Effector memory CD8-positive, alpha-beta T cell (primary cell): ENCODE measurements around the gene CDC42EP1.
"Not testable (repeated sequence)": the region's sequence is repeated elsewhere in the genome, so short reads cannot be mapped to it uniquely, and the experiment has no call there.

Experiments
- ATAC-seq: fragments of 150-1000 bp; cut with Tn5 transposase; replicated peaks from 2 replicates; pipeline ENCODE4 v1.10.0; 2021; ENCODE audit warnings: mild to moderate bottlenecking, moderate library complexity
- DNase-seq, 3 experiments: peaks; one replicate each; pipeline ENCODE4 v3.0.0; 2021
- H3K27ac Mint-ChIP-seq, 2 donors: one replicate each; pipeline ENCODE4 v1.8.0; 2022; ENCODE audit warnings: mild to moderate bottlenecking in 2 of 2, mixed read lengths in 2 of 2, moderate library complexity in 2 of 2
- H3K27me3 Mint-ChIP-seq, 2 donors: one replicate each; pipeline ENCODE4 v1.8.0; 2022; ENCODE audit warnings: mixed read lengths in 2 of 2
- H3K36me3 Mint-ChIP-seq: one replicate; pipeline ENCODE4 v1.8.0; 2022; ENCODE audit warnings: mild to moderate bottlenecking, moderate library complexity, mixed read lengths; ENCODE audit not compliant: insufficient read depth
- H3K4me1 Mint-ChIP-seq, 2 donors: one replicate each; pipeline ENCODE4 v1.8.0; 2022; ENCODE audit warnings: low read depth in 2 of 2, mixed read lengths in 2 of 2
- H3K4me3 Mint-ChIP-seq, 2 donors: one replicate each; pipeline ENCODE4 v1.8.0; 2022; ENCODE audit warnings: mild to moderate bottlenecking in 2 of 2, mixed read lengths in 2 of 2, moderate library complexity in 2 of 2
- H3K9me3 Mint-ChIP-seq, 2 donors: one replicate each; pipeline ENCODE4 v1.8.0; 2022; ENCODE audit warnings: mixed read lengths in 2 of 2

CDC42EP1 gene

DNA sequence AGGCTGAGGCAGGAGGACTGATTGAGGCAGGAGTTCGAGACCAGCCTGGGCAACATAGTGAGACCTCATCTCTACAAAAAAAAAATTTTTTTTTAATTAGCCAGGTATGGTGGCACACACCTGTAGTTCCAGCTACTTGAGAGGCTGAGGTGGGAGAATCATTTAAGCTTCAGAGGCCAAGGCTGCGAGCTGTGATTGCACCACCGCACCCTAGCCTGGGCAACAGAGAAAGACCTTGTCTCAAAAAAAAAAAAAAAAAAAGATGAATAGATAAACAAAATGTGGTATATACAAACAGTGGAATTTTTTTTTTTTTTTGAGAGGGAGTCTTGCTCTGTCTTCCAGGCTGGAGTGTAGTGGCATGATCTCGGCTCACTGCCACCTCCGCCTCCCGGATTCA, 30.8 kb downstream of the CDC42EP1 start:
- H3K9me3 Mint-ChIP-seq, H3K4me3 Mint-ChIP-seq, ATAC-seq, H3K36me3 Mint-ChIP-seq, DNase-seq: not testable (repeated sequence)
- H3K4me1 Mint-ChIP-seq, result peaks cover 10 to 11% of the 10 kb centered on the region in 2 donors
- H3K27ac Mint-ChIP-seq, result peak overlapping the region in 1 of 2 donors; percentile 66
- peaks cover 25 to 34% of the 10 kb centered on the region in 2 donors for H3K27me3 Mint-ChIP-seq

DNA sequence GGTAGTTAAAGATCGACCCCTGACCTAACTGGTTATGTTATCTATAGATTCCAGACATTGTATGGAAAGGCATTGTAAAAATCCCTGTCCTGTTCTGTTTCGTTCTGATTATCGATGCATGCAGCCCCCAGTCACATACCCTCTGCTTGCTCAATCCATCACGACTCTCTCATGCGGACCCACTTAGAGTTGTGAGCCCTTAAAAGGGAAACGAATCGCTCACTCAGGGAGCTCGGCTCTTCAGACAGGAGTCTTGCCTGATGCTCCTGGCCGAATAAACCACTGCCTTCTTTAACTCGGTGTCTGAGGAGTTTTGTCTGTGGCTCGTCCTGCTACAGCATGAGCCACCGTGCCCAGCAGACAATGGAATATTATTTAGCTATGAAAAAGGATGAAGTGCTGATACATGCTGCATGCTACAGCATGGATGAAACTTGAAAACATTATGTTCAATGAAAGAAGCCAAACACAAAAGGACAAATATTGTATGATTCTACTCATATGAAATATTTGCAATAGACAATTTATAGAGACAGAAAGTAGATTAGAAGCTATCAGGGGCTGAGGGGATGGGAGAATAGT, 31.6 kb downstream of the CDC42EP1 start:
- Mint-ChIP-seq H3K4me3 (peak overlapping the region; percentile 75 to 78), H3K27me3 (peaks cover 22 to 29% of the 10 kb centered on the region in 2 donors), H3K9me3 (no peaks in the 10 kb centered on the region), H3K4me1 (peaks cover 10 to 11% of the 10 kb centered on the region in 2 donors), H3K36me3 (peaks cover 4% of the 10 kb centered on the region), H3K27ac (peak overlapping the region in 1 of 2 donors; percentile 44)
- ATAC-seq (no peak), DNase-seq (no peak)

DNA sequence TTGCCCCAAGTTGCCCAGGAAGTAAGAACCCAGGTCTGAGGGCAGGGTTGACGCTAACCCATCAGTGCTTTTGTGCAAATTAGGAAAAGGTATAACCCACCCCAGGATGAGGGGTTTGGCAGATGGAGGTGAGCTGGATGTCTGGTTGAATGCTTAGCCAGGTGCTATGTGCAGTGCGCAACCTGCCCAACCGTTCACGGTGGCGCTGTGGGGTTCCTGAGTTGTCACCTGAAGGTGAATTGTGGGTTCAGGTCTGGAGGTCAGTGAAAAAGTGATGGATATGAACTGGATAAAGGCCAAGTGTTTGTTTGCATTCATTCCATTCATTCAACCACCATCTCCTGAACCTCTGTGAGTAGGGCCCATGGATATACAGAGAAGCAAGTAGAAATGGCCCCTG, 34.0 kb downstream of the CDC42EP1 start:
- no peak overlapping the region for H3K4me3 Mint-ChIP-seq
- no peaks in the 10 kb centered on the region for H3K36me3 Mint-ChIP-seq
- peaks cover 0 to 6% of the 10 kb centered on the region in 2 donors for H3K27me3 Mint-ChIP-seq
- H3K27ac Mint-ChIP-seq, result no peak overlapping the region
- H3K9me3 Mint-ChIP-seq, result no peaks in the 10 kb centered on the region
- ATAC-seq, result no peak
- H3K4me1 Mint-ChIP-seq, result peaks cover 10 to 11% of the 10 kb centered on the region in 2 donors
- DNase-seq, result no peak

DNA sequence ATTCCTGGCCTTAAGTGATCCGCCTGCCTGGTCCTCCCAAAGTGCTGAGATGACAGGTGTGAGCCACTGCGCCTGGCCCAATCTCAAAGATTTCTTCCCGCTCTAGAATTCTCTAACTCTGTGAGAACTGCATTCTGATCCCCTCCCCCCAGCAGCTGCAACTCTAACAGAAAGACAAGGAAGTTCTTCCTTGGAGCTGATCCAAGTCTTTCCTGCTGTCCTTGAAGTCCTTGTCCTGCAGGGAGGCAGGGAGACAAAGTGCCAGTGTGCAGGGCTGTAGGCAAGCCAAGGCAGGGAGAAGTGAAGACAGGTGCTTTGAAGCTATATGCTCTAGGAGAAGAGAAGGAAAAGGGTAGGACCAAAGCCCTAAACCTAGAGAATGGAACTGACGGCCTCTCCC, 38.9 kb downstream of the CDC42EP1 start:
- Mint-ChIP-seq H3K9me3 (no peaks in the 10 kb centered on the region), H3K4me3 (no peak overlapping the region), H3K27me3 (peaks cover 0 to 11% of the 10 kb centered on the region in 2 donors), H3K27ac (no peak overlapping the region), H3K4me1 (peaks cover 0 to 6% of the 10 kb centered on the region in 2 donors), H3K36me3 (no peaks in the 10 kb centered on the region)
- DNase-seq (no peak), ATAC-seq (no peak)

DNA sequence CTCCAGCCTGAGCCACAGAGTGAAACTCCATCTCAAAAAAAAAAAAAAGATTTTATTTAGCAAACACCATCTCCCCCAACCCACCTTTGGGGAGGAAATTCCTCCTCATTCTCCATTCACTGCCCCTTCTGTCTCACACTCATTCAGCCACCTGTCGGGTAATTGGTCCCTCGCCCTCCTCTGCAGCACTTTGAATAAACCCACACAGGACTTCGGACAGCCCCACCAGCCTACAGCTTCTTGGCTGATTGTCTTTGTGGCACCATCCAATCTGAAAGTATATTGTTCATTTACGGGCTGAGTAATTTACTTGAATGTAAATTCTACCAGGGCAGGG, 40.9 kb downstream of the CDC42EP1 start:
- H3K36me3 Mint-ChIP-seq, result peaks cover 6% of the 10 kb centered on the region
- H3K27ac Mint-ChIP-seq, result no peak overlapping the region
- no peaks in the 10 kb centered on the region for H3K9me3 Mint-ChIP-seq
- DNase-seq (no peak), ATAC-seq (no peak)
- H3K27me3 Mint-ChIP-seq, result peaks cover 0 to 11% of the 10 kb centered on the region in 2 donors
- H3K4me3 Mint-ChIP-seq, result no peak overlapping the region
- H3K4me1 Mint-ChIP-seq, result peaks cover 13 to 19% of the 10 kb centered on the region in 2 donors

DNA sequence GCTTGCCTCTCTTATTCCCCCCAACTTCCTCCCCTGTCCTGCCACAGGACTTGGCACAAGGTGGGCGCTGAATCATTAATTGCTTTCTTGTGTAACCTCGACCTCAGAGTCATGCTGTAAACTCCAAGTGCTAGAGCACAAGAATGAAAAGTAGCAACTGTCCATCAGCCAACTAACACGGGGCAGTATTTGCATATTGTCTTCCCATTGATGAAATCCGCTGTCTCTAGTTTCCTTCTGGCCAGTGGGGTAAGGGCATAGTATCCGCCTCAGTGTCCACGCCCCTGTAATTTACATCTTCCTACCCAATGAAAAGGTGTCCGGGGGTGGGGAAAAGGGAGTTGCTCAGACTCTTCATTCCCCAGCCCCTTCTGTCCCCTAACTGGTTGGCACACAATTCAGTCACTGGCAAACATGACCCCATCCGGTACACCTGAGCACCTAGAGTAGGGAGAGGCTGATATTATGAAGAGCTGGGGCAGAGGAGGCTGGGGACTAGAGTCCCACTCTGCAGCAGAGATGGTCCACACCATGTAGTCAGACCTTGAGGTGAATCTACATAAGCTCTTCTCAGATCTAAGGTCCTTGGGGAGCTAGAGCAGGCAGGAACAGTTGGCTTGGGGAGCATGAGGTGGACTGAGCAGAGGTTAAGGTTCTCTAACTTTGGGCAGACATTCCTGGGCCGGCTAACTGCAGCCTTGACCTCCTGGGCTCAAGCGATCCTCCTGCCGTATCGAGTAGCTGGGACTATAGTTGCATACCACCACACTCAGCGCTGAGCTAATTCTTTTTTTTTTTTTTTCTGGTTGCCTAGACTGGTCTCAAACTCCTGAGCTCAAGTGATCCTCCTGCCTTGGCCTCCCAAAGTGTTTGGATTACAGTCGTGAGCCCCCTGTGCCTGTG, 41.5 kb downstream of the CDC42EP1 start:
- DNase-seq (no peak), ATAC-seq (no peak)
- Mint-ChIP-seq H3K9me3 (no peaks in the 10 kb centered on the region), H3K4me1 (peaks cover 14 to 19% of the 10 kb centered on the region in 2 donors), H3K27me3 (peaks cover 0 to 11% of the 10 kb centered on the region in 2 donors), H3K27ac (no peak overlapping the region), H3K36me3 (peaks cover 6% of the 10 kb centered on the region), H3K4me3 (no peak overlapping the region)

DNA sequence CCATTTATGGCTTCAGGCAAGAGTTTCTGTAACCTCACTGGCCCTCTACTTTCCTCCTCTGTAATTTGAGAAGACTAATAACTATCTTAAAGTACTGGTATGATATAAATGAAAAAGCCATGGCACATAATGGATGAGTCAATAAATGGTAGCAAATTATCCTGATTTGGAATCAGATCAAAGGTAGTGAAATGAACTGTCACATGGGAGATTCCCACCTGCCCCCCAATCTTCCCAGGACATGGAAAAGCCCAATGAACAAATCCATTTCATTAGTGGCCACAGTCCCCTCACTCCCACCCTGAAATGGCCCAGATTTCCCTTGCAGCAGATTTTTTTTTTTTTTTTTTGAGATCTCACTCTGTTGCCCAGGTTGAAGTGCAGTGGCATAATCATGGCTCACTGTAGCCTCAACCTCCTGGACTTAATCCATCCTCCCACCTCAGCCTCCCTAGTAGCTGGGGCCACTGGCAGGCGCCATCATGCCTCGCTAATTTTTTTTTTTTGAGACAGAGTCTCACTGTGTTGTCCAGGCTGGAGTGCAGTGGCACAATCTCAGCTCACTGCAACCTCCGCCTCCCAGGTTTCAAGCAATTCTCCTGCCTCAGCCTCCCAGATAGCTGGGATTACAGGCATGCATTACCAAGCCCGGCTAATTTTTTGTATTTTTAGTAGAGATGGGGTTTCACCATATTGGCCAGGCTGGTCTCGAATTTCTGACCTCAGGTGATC, 42.4 kb downstream of the CDC42EP1 start:
- H3K27me3 Mint-ChIP-seq, result peaks cover 0 to 11% of the 10 kb centered on the region in 2 donors
- DNase-seq, H3K27ac Mint-ChIP-seq, H3K36me3 Mint-ChIP-seq, H3K4me3 Mint-ChIP-seq, ATAC-seq, H3K9me3 Mint-ChIP-seq: not testable (repeated sequence)
- peaks cover 19 to 22% of the 10 kb centered on the region in 2 donors for H3K4me1 Mint-ChIP-seq

DNA sequence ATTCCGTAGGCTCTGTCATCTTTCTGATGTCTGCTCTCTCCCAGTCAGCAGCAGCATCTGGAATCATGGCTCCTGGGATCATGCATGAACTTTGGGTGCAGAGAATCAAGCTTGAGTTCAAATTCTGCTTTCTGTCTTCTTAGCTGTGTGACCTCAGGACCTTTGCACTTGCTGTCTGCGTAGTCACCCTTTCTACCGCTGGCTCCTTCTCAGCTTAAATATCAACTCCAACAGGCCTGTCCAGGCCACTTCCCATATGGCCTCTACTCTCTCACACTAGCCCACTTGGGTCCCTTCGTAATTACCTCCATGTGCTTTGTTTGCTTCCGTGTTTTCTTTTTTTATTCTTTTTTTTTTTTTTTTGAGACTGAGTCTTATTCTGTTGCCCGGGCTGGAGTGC, 43.8 kb downstream of the CDC42EP1 start:
- H3K36me3 Mint-ChIP-seq, result peaks cover 15% of the 10 kb centered on the region
- ATAC-seq (no peak), DNase-seq (no peak)
- H3K4me3 Mint-ChIP-seq, result no peak overlapping the region
- no peaks in the 10 kb centered on the region for H3K9me3 Mint-ChIP-seq
- no peak overlapping the region for H3K27ac Mint-ChIP-seq
- peaks cover 0 to 11% of the 10 kb centered on the region in 2 donors for H3K27me3 Mint-ChIP-seq
- peaks cover 23 to 28% of the 10 kb centered on the region in 2 donors for H3K4me1 Mint-ChIP-seq

DNA sequence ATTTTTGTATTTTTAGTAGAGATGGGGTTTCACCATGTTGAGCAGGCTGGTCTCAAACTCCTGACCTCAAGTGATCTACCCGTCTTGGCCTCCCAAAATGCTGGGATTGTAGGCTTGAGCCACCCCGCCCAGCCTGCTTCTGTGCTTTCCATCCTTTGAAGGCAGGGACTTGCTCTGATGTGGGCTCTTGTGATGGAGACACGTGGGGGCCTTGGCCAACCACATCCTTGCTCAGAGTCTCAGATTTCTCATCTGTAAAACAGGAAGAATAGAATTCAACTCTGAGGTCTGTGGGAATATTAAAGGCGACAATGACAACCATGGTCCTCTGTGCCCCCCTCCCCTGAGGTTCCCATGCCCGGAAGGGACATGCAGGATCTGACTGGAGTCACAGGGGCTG, 44.6 kb downstream of the CDC42EP1 start:
- Mint-ChIP-seq H3K4me3 (peak overlapping the region; percentile 61 to 68), H3K27ac (peak overlapping the region; percentile 70 to 71), H3K4me1 (peaks cover 31 to 36% of the 10 kb centered on the region in 2 donors), H3K27me3 (peaks cover 0 to 11% of the 10 kb centered on the region in 2 donors), H3K36me3 (peaks cover 15% of the 10 kb centered on the region), H3K9me3 (no peaks in the 10 kb centered on the region)
- DNase-seq (peak; percentile 44 to 55 (median 44)), ATAC-seq (peak; percentile 18)

DNA sequence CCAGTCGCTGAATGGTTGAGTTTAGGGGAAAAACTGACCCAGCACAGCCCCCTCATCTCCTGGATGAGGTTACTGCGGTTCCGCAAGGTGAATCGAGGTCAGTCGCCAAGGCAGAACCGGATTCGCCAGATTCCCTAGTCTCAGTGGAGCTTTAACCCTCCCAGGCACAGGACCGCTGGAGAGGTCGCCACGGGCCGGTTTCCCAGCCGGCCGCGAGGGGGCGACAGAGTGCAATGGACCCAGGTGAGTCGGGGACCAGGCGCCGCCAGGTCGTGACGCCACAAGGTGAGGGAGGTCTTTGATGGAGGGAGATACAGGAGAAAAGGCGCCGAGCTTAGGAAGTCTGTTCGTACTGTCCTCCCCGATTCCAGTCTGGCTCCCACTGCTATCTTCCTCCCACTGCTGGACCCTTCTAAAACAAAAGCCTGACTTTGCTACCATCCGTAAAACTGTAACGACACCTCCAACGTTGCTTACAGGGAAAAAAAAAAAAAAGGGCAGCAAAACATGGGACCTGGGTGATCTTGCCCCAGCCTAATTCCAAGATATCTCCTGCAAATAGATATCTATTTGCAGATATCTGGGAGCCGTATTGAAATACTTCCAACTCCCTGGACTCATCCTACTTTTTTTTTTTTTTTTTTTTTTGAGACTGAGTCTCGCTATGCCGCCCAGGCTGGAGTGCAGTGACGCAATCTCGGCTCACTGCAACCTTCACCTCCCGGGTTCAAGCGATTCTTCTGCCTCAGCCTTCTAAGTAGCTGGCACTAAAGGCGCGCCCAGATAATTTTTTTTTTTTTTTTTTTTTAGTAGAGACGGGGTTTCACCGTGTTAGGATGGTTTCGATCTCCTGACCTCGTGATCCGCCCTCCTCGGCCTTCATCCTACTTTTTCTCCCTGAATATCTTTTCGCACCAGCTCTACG, 47.0 kb downstream of the CDC42EP1 start:
- DNase-seq (peak; percentile 83 to 86 (median 86)), ATAC-seq (peak; percentile 22)
- H3K4me1 Mint-ChIP-seq, result peaks cover 33 to 42% of the 10 kb centered on the region in 2 donors
- H3K36me3 Mint-ChIP-seq, result peaks cover 19% of the 10 kb centered on the region
- H3K9me3 Mint-ChIP-seq, result no peaks in the 10 kb centered on the region
- no peaks in the 10 kb centered on the region for H3K27me3 Mint-ChIP-seq
- H3K4me3 Mint-ChIP-seq, result peak overlapping the region; percentile 86 to 90
- H3K27ac Mint-ChIP-seq, result peak overlapping the region; percentile 90 to 96

DNA sequence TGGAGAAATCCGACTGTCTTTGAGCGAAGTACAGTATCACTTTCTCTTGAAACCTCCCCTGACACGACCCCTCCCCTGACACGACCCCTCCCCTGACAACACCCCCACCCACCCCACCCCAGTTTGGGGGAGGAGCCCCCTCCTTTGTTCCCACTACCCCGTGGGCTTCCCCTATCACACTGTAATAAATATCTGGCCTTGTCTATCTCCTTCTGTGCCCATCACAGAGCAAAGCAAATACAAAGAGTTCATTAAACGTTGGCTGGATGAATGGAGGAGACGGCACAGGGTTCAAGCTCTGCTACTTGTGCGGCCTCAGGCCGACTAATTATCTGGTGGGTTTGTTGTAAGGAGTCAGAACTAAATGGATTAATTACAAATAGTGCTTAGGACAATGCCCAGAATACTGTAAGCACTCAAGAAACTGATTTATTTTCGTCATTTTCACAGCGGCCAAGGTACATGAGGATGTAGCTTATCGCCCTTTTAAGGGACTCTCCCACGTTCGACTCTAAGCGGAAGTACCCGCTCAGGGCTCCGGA, 47.7 kb downstream of the CDC42EP1 start:
- H3K27ac Mint-ChIP-seq, result peak overlapping the region; percentile 90 to 96
- H3K4me3 Mint-ChIP-seq, result peak overlapping the region; percentile 86 to 90
- H3K36me3 Mint-ChIP-seq, result peaks cover 25% of the 10 kb centered on the region
- no peaks in the 10 kb centered on the region for H3K27me3 Mint-ChIP-seq
- ATAC-seq (no peak), DNase-seq (peak in 1 of 3 experiments; percentile 27)
- H3K4me1 Mint-ChIP-seq, result peaks cover 33 to 42% of the 10 kb centered on the region in 2 donors
- H3K9me3 Mint-ChIP-seq, result no peaks in the 10 kb centered on the region

DNA sequence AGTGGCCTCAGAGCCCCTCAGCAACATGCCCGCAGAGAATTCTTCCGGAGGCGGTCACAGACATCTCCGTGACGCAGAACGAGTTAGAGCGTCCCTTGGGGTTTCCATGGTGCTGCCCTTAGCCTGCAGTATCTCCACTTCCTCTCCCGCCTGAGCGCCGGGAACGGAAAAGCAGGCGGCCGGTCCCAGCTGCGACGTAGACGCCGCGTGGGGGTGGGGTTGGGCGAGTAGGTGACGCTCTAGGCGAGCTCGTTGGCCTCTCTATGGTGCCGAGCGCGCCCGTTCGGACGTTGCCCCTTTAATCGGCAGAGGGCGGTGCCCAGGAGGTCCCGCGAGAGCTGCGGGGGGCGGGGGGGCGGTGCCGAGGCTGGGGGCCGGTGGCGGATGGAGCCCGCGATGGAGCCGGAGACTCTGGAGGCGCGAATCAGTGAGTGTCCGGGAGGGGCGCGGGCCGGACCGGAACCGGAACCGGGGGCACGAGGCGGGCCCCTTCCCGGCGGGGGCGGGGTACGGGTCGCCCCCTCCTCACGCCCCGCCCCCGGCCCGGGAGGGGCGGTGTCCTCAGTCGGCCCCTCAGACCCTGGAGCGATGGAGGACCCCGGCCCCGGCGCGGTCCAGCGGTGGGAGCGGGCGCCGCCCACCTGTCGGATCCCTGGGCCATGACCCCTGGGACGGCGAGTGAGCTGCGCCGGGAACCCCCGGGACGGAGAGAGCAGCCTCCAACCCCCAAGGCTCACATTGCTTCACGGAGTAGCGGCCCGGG, 48.4 kb downstream of the CDC42EP1 start, which contains the start of gene GGA1:
TSS of gene GGA1 (plus strand) at position 358 of the 763 bp plus-strand sequence. CDS start at position 385, 27 bp downstream.
- Mint-ChIP-seq H3K4me1 (peaks cover 33 to 42% of the 10 kb centered on the region in 2 donors), H3K36me3 (peaks cover 25% of the 10 kb centered on the region), H3K9me3 (no peaks in the 10 kb centered on the region), H3K27ac (peak within 1 kb of the TSS; percentile 90 to 96), H3K27me3 (no peaks in the 10 kb centered on the region), H3K4me3 (peak within 1 kb of the TSS; percentile 86 to 90)
- peak; percentile 88 to 95 (median 88) for DNase-seq
- peak; percentile 80 for ATAC-seq
